HepG2 (cell line): ENCODE data around the gene NR2F1. TPM values are rescaled to one million over a fixed set of nuclear protein-coding genes. Genes with fewer than 3 reads are reported as not detected.

Experiments used
- CENPX ChIP-seq: sonication (generic); formaldehyde crosslinking; IDR thresholded peaks from 2 replicates; pipeline ENCODE4 v1.9.0; 2021; ENCODE audit warnings: mild to moderate bottlenecking, missing genetic modification reagents, moderate library complexity
- MAZ ChIP-seq, 2 experiments: sonication (generic) in 1 of 2; formaldehyde crosslinking in 1 of 2; IDR thresholded peaks; 2 replicates each; pipeline versions ENCODE4 v1.5.0 to v1.6.1; 2012 to 2020; ENCODE audit warnings: low read depth in 2 of 2, mild to moderate bottlenecking in 2 of 2, borderline replicate concordance in 1 of 2, improper control_type of control experiment in 1 of 2, low read length in 1 of 2, missing genetic modification reagents in 1 of 2, moderate library complexity in 1 of 2
- NCOA1 ChIP-seq: sonication (generic); formaldehyde crosslinking; IDR thresholded peaks from 2 replicates; pipeline ENCODE4 v1.9.0; 2021; ENCODE audit warnings: missing genetic modification reagents
- PRDM15 ChIP-seq: sonication (generic); formaldehyde crosslinking; IDR thresholded peaks from 2 replicates; pipeline ENCODE4 v1.4.0; 2020; ENCODE audit warnings: missing genetic modification reagents
- RBM39 ChIP-seq: fragments of 200-400 bp; formaldehyde crosslinking; IDR thresholded peaks from one replicate; pipeline ENCODE4 v1.6.1; 2018; ENCODE audit warnings: antibody characterized with exemption, mild to moderate bottlenecking, low read depth, low read length; ENCODE audit not compliant: poor library complexity, severe bottlenecking
- STAG1 ChIP-seq: sonication (generic); formaldehyde crosslinking; IDR thresholded peaks from 2 replicates; pipeline ENCODE4 v1.4.0; 2020; ENCODE audit warnings: missing genetic modification reagents
- TARDBP ChIP-seq: sonication (generic); formaldehyde crosslinking; IDR thresholded peaks from 2 replicates; pipeline ENCODE4 v1.8.0; 2022; ENCODE audit warnings: mild to moderate bottlenecking, missing genetic modification reagents
- THAP11 ChIP-seq: IDR thresholded peaks from 2 replicates; pipeline ENCODE4 v1.6.1; 2016; ENCODE audit warnings: missing biosample characterization, missing genetic modification reagents
- TP53 ChIP-seq: sonication (generic); formaldehyde crosslinking; conservative IDR thresholded peaks from 2 replicates; pipeline ENCODE4 v1.4.0; 2020; ENCODE audit warnings: missing genetic modification reagents
- ZBTB33 ChIP-seq: sonication (generic); formaldehyde crosslinking; IDR thresholded peaks from 2 replicates; pipeline ENCODE4 v1.4.0; 2020; ENCODE audit warnings: missing genetic modification reagents
- ZFX ChIP-seq: sonication (generic); formaldehyde crosslinking; IDR thresholded peaks from 2 replicates; pipeline ENCODE4 v1.4.0; 2020; ENCODE audit warnings: mild to moderate bottlenecking, low read depth, missing genetic modification reagents, moderate library complexity
- ZHX2 ChIP-seq, 2 experiments: sonication (generic) in 1 of 2; formaldehyde crosslinking in 1 of 2; IDR thresholded peaks; 2 replicates each; pipeline versions ENCODE4 v1.6.1 to v1.9.0; 2014 to 2022; ENCODE audit warnings: antibody characterized with exemption in 1 of 2, borderline replicate concordance in 1 of 2, inconsistent platforms in 1 of 2, low read depth in 1 of 2, missing genetic modification reagents in 1 of 2
- ZNF530 ChIP-seq: sonication (generic); formaldehyde crosslinking; IDR thresholded peaks from 2 replicates; pipeline ENCODE4 v1.5.0; 2020; ENCODE audit warnings: low read depth, mild to moderate bottlenecking, missing genetic modification reagents
- polyA plus RNA-seq, 8 experiments: library from polyadenylated mRNA; depleted of rRNA in 3 of 8; stranded (reverse) in 7 of 8; unstranded in 1 of 8; fragments of >200 nt; fragmentation: Illumina TruSeq in 4 of 8; extraction: Trizol in 4 of 8; gene quantifications; 2 replicates each; pipeline versions ENCODE4 v1.2.1 to v1.2.3, GENCODE V29; 2011 to 2016; ENCODE audit warnings: low read depth in 4 of 8, missing spikeins in 1 of 8, mixed read lengths in 1 of 8; ENCODE audit not compliant: insufficient read depth in 1 of 8
- total RNA-seq, 5 experiments: library from RNA; depleted of rRNA; stranded (reverse); fragments of >200 nt; fragmentation: Illumina TruSeq; extraction: Trizol; gene quantifications; 2 replicates each; pipeline ENCODE4 v1.2.3, GENCODE V29; 2016; ENCODE audit warnings: low read depth in 1 of 5
- TF ChIP-seq, protein P1 (sequence below): sonication (generic); formaldehyde crosslinking; IDR thresholded peaks from 2 replicates; pipeline ENCODE4 v1.4.0; 2020; ENCODE audit warnings: missing genetic modification reagents, borderline replicate concordance

The NR2F1 gene
- total and polyA plus RNA-seq, 2 of the 13 experiments (the other 11 are each of a cell fraction or from before 2014, with no cell fraction given): 17.1 to 59.7 TPM

DNA sequence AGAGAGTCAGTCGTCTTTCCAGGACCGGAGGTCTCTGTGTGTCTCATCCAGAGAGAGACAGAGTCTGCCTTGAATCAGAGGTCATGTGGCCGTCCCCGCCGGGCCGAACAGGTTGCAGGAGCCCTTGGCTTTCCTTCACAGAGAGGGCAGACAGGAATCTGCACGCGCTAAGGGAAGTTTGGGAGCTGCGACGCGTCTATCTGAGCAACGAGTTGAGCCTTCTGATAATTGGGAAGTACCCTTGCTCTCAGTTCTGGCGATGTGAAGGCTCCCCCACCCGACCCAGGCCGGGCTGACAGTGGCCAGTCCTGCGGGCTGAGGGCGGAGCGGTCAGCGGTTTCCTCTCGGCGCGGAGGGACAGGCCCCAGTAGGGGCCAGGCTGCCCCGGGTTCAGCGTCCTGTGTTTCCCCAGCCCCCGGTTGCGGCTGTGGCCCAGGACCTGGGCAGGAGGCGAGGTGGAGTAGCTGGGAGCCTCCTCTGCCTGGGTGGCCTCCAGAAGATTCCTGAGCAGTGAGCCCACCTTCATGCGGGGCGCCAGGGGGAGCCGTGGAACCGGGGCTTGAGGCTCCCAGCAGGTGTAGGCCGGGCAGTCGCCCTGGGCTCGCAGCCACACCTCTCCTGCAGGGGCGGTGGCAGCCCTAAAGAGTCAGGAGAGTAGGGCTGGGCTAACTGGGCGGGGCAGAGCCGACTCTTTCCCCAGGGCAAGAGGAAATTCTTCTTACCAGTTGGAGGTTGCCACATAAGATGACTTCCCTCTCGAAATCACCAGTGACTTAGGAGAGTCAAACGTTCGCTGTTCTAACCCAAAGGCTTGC, 13.9 kb downstream of the NR2F1 start (continued):
- TF ChIP-seq MAZ (IDR thresholded peaks at IDR 0.05; ENCODE audit: borderline replicate concordance, low read depth, low read length) (peak; percentile 21; the same call in 1 of the 2 replicates), MAZ (CRISPR knock-in tag; IDR thresholded peaks at IDR 0.05; ENCODE audit: low read depth) (no peak), TP53 (CRISPR knock-in tag) (no peak), ZFX (CRISPR knock-in tag) (no peak; the same call in 1 of the 2 replicates), NCOA1 (CRISPR knock-in tag) (no peak), TARDBP (no peak), CENPX (CRISPR knock-in tag) (no peak), STAG1 (CRISPR knock-in tag) (peak; percentile 69), ZNF530 (CRISPR knock-in tag) (no peak), PRDM15 (CRISPR knock-in tag) (no peak), ZHX2 (IDR thresholded peaks at IDR 0.05; ENCODE audit: low read depth) (no peak), ZHX2 (CRISPR knock-in tag; IDR thresholded peaks at IDR 0.05; ENCODE audit: borderline replicate concordance) (no peak), RBM39 (no peak), ZBTB33 (CRISPR knock-in tag) (peak; percentile 88), THAP11 (CRISPR knock-in tag) (peak; percentile 37; the same call in 1 of the 2 replicates)
- TF ChIP-seq, protein P1, sequence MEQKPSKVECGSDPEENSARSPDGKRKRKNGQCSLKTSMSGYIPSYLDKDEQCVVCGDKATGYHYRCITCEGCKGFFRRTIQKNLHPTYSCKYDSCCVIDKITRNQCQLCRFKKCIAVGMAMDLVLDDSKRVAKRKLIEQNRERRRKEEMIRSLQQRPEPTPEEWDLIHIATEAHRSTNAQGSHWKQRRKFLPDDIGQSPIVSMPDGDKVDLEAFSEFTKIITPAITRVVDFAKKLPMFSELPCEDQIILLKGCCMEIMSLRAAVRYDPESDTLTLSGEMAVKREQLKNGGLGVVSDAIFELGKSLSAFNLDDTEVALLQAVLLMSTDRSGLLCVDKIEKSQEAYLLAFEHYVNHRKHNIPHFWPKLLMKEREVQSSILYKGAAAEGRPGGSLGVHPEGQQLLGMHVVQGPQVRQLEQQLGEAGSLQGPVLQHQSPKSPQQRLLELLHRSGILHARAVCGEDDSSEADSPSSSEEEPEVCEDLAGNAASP (CRISPR knock-in tag): no peak; the same call in 1 of the 2 replicates
